CD14-positive monocyte (primary cell): ENCODE measurements around the gene SIX6. TPM values are rescaled to one million over a fixed set of nuclear protein-coding genes. Genes with fewer than 3 reads are reported as not detected.

Experiments used
- DNase-seq, 3 donors: peaks; one replicate each; pipeline ENCODE4 v3.0.0-alpha.2; 2011 to 2022
- H2AFZ ChIP-seq: 2 replicates; pipeline ENCODE4 v1.6.0; 2012; ENCODE audit warnings: mild to moderate bottlenecking, low read depth, low read length, inconsistent platforms; ENCODE audit not compliant: insufficient read depth, poor library complexity, severe bottlenecking
- H3K27ac ChIP-seq, 2 donors: 1 replicate in 1 of 2; 2 replicates in 1 of 2; pipeline ENCODE4 v1.5.1; 2012 to 2013; ENCODE audit warnings: low read length in 2 of 2, control low read depth in 1 of 2, inconsistent platforms in 1 of 2, low read depth in 1 of 2, mild to moderate bottlenecking in 1 of 2
- H3K27me3 ChIP-seq, 2 donors: one replicate each; pipeline versions ENCODE4 v1.6.0 to v1.6.1; 2011 to 2013; ENCODE audit warnings: low read length in 2 of 2; ENCODE audit not compliant: control insufficient read depth in 2 of 2, insufficient read depth in 2 of 2
- H3K36me3 ChIP-seq, 2 donors: replicated peaks in 1 of 2; 1 replicate in 1 of 2; 2 replicates in 1 of 2; pipeline versions ENCODE4 v1.5.1 to v1.6.1; 2012 to 2013; ENCODE audit warnings: low read length in 2 of 2, control low read depth in 1 of 2, inconsistent platforms in 1 of 2, mild to moderate bottlenecking in 1 of 2; ENCODE audit not compliant: insufficient read depth in 2 of 2, control insufficient read depth in 1 of 2
- H3K4me1 ChIP-seq, 2 donors: 1 replicate in 1 of 2; 2 replicates in 1 of 2; pipeline versions ENCODE4 v1.5.1 to v1.6.1; 2012 to 2013; ENCODE audit warnings: low read length in 2 of 2, control low read depth in 1 of 2, inconsistent platforms in 1 of 2, mild to moderate bottlenecking in 1 of 2, moderate library complexity in 1 of 2; ENCODE audit not compliant: insufficient read depth in 2 of 2, control insufficient read depth in 1 of 2
- H3K4me2 ChIP-seq: replicated peaks from 2 replicates; pipeline ENCODE3; 2012; ENCODE audit warnings: low read length, moderate library complexity, mild to moderate bottlenecking; ENCODE audit not compliant: poor library complexity, severe bottlenecking; ENCODE audit errors: extremely low read depth
- H3K4me3 ChIP-seq, 3 experiments: fragments of 200-600 bp in 1 of 3; sonication (generic) in 1 of 3; replicated peaks in 1 of 3; 1 replicate in 2 of 3; 2 replicates in 1 of 3; pipeline ENCODE4 v1.5.1; 2011 to 2013; ENCODE audit warnings: low read length in 3 of 3, mild to moderate bottlenecking in 3 of 3, control low read depth in 2 of 3, low read depth in 2 of 3, inconsistent platforms in 1 of 3, moderate library complexity in 1 of 3
- H3K79me2 ChIP-seq: 2 replicates; pipeline ENCODE4 v1.6.0; 2012; ENCODE audit warnings: mild to moderate bottlenecking, control low read depth, inconsistent platforms, low read length, moderate library complexity; ENCODE audit not compliant: insufficient read depth
- H3K9ac ChIP-seq: 2 replicates; pipeline ENCODE4 v1.6.0; 2017; ENCODE audit warnings: low read length, mild to moderate bottlenecking; ENCODE audit not compliant: insufficient read depth, poor library complexity, severe bottlenecking
- H3K9me3 ChIP-seq, 2 donors: replicated peaks in 1 of 2; 1 replicate in 1 of 2; 2 replicates in 1 of 2; pipeline versions ENCODE4 v1.5.1 to v1.6.1; 2012 to 2013; ENCODE audit warnings: low read length in 2 of 2, control low read depth in 1 of 2; ENCODE audit not compliant: control insufficient read depth in 1 of 2, insufficient read depth in 1 of 2
- H4K20me1 ChIP-seq: 2 replicates; pipeline ENCODE4 v1.6.0; 2012; ENCODE audit warnings: mild to moderate bottlenecking, low read length, control low read depth, moderate library complexity; ENCODE audit not compliant: insufficient read depth
- H3K27ac Mint-ChIP-seq, 7 donors: one replicate each; pipeline ENCODE4 v1.8.0; 2020; ENCODE audit warnings: mild to moderate bottlenecking in 7 of 7, mixed read lengths in 7 of 7, moderate library complexity in 6 of 7, inconsistent platforms in 2 of 7
- H3K27me3 Mint-ChIP-seq, 3 donors: one replicate each; pipeline ENCODE4 v1.8.0; 2021 to 2022; ENCODE audit warnings: low read depth in 3 of 3, mild to moderate bottlenecking in 3 of 3, mixed read lengths in 3 of 3, moderate library complexity in 3 of 3, inconsistent platforms in 1 of 3
- H3K36me3 Mint-ChIP-seq, 2 donors: one replicate each; pipeline ENCODE4 v1.8.0; 2020; ENCODE audit warnings: mixed read lengths in 2 of 2, inconsistent platforms in 1 of 2, mild to moderate bottlenecking in 1 of 2
- H3K4me1 Mint-ChIP-seq: one replicate; pipeline ENCODE4 v1.8.0; 2020; ENCODE audit warnings: mild to moderate bottlenecking, mixed read lengths
- H3K4me3 Mint-ChIP-seq, 2 donors: one replicate each; pipeline ENCODE4 v1.8.0; 2020; ENCODE audit warnings: mild to moderate bottlenecking in 2 of 2, mixed read lengths in 2 of 2, moderate library complexity in 1 of 2
- H3K9me3 Mint-ChIP-seq, 7 donors: one replicate each; pipeline ENCODE4 v1.8.0; 2020 to 2022; ENCODE audit warnings: mixed read lengths in 7 of 7, mild to moderate bottlenecking in 6 of 7, moderate library complexity in 6 of 7, inconsistent platforms in 2 of 7
- WGBS: methylation state at CpG from one replicate; pipeline ENCODE4 v1.1.5; 2013; ENCODE audit warnings: missing lambda C conversion rate; ENCODE audit not compliant: insufficient coverage; 5-methylcytosine and 5-hydroxymethylcytosine counted together
- intact Hi-C, 2 donors: fragments of 100-400 bp; cut with micrococcal nuclease; formaldehyde crosslinking; loops; one replicate each; pipeline versions ENCODE4 v1.15.0 to v1.15.1; 2023
- polyA plus RNA-seq, 3 donors: library from polyadenylated mRNA; depleted of rRNA in 1 of 3; unstranded in 2 of 3; stranded (reverse) in 1 of 3; fragments of 300-500 nt in 2 of 3; fragments of >200 nt in 1 of 3; fragmentation: Illumina TruSeq in 2 of 3; gene quantifications; 1 replicate in 2 of 3; 2 replicates in 1 of 3; pipeline ENCODE4 v1.2.3, GENCODE V29; 2012 to 2021
- TF ChIP-seq, protein P1 (sequence below): fragments of 200-600 bp; IDR thresholded peaks from one replicate; pipeline ENCODE4 v1.8.0; 2022; ENCODE audit warnings: antibody characterized with exemption, mild to moderate bottlenecking

The SIX6 gene
- polyA plus RNA-seq, 3 donors, result not detected

DNA sequence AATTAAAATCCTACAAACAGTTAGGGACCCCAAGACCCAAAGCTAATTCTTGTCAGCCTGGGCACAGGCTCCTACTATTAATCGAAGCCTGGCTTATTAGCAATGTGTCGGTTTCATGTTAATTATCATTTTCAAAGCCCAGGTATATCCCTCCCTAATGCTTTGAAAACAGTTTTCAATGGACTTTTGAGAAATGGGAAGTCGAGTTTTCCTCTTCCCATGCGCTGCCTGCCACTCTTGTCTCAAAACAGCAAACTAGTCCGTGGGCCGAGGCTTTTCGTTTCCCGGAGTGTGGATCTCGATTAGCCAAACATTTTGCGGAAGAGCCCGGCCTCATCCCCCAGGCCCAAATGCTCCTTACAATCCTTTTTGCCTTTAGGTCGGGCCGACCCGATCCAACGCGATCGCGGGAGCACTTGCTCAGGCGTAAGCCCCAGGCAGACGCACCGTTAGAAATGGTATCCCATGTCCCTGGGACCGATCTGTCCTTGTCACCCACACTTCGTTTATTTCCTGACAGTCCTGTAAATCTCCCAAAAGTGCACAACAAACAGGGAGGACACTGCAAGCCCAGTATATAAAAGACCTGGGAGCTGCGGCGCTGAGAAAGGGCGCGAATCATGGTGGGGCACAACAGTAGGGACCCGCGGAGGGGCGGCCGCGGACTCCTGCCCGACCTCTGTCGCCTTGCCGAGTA lies 1.5 kb downstream of the SIX6 start:
- Histone ChIP-seq H3K4me3 (no peak overlapping the region), H3K36me3 (no peaks in the 10 kb centered on the region), H3K79me2 (no peaks in the 10 kb centered on the region), H4K20me1 (no peaks in the 10 kb centered on the region), H3K9ac (no peak overlapping the region), H3K27ac (no peak overlapping the region), H3K4me1 (peaks cover 3 to 9% of the 10 kb centered on the region in 2 donors), H3K9me3 (peaks cover 2 to 54% of the 10 kb centered on the region in 2 donors), H3K27me3 (peaks cover 91 to 99% of the 10 kb centered on the region in 2 donors), H2AFZ (no peak overlapping the region), H3K4me2 (no peak overlapping the region)
- Mint-ChIP-seq H3K4me3 (peak overlapping the region in 1 of 2 donors; percentile 85), H3K4me1 (peaks cover 17% of the 10 kb centered on the region), H3K27ac (peak overlapping the region in 1 of 7 donors; percentile 25), H3K9me3 (peaks cover 0 to 31% (median 29%) of the 10 kb centered on the region in 7 donors), H3K27me3 (peaks cover 97 to 100% (median 98%) of the 10 kb centered on the region in 3 donors), H3K36me3 (peaks cover 1 to 2% of the 10 kb centered on the region in 2 donors)
- intact Hi-C loops, result no loop called here
- 4% methylated on average over 32 of the region's 35 CpGs for WGBS
- TF ChIP-seq, protein P1, sequence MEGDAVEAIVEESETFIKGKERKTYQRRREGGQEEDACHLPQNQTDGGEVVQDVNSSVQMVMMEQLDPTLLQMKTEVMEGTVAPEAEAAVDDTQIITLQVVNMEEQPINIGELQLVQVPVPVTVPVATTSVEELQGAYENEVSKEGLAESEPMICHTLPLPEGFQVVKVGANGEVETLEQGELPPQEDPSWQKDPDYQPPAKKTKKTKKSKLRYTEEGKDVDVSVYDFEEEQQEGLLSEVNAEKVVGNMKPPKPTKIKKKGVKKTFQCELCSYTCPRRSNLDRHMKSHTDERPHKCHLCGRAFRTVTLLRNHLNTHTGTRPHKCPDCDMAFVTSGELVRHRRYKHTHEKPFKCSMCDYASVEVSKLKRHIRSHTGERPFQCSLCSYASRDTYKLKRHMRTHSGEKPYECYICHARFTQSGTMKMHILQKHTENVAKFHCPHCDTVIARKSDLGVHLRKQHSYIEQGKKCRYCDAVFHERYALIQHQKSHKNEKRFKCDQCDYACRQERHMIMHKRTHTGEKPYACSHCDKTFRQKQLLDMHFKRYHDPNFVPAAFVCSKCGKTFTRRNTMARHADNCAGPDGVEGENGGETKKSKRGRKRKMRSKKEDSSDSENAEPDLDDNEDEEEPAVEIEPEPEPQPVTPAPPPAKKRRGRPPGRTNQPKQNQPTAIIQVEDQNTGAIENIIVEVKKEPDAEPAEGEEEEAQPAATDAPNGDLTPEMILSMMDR, result no peak
- DNase-seq, result no peak

DNA sequence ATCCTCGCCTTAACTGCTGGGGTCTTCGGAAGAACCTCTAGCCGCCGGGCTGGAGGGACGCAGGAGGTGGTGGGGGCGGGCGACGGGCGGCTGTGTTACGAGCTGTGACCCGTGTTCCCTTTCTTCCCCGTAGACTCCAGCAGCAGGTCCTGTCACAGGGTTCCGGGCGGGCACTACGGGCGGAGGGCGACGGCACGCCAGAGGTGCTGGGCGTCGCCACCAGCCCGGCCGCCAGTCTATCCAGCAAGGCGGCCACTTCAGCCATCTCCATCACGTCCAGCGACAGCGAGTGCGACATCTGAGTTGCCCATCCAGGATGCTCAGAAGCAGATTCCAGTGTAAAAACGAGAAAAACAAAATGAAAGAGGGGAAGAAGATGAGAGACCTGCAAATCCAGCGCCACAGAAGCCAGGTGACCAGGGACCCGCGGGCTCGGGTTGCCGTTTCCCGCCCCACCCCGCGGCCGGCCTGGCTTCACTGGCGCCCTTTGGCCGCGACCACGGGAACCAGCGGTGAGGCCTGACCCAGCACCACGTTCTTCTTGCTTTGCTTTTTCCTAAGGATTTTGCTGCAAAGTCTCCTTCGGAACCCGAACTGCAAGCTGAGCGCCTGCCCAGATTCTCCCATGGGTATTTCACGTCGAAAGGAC lies 2.1 kb downstream of the SIX6 start:
- Histone ChIP-seq H3K27ac (no peak overlapping the region), H3K36me3 (no peaks in the 10 kb centered on the region), H3K27me3 (peaks cover 90 to 99% of the 10 kb centered on the region in 2 donors), H3K4me3 (no peak overlapping the region), H3K4me2 (no peak overlapping the region), H3K9me3 (peaks cover 2 to 60% of the 10 kb centered on the region in 2 donors), H3K4me1 (peaks cover 3 to 15% of the 10 kb centered on the region in 2 donors), H2AFZ (peak overlapping the region; percentile 17), H4K20me1 (no peaks in the 10 kb centered on the region), H3K79me2 (no peaks in the 10 kb centered on the region), H3K9ac (no peak overlapping the region)
- Mint-ChIP-seq H3K27me3 (peaks cover 96 to 100% (median 97%) of the 10 kb centered on the region in 3 donors), H3K4me1 (peaks cover 19% of the 10 kb centered on the region), H3K4me3 (peak overlapping the region; percentile 6 to 85), H3K36me3 (peaks cover 2% of the 10 kb centered on the region in 2 donors), H3K9me3 (peaks cover 0 to 30% (median 27%) of the 10 kb centered on the region in 7 donors), H3K27ac (no peak overlapping the region)
- WGBS, result 5% methylated on average over 42 of the region's 49 CpGs
- no peak for DNase-seq
- intact Hi-C loops, result no loop called here
- TF ChIP-seq, protein P1, result no peak
